Measurements from ENCODE around the gene ZBTB7C. TPM values are rescaled to one million over a fixed set of nuclear protein-coding genes. Genes with fewer than 3 reads are reported as not detected.

The ZBTB7C gene
- total and polyA plus RNA-seq, 10 of the 15 experiments (the other 5 are each of a cell fraction or from before 2014, with no cell fraction given): under 0.01 to 0.08 (median 0.01) TPM; not detected in 7

DNA sequence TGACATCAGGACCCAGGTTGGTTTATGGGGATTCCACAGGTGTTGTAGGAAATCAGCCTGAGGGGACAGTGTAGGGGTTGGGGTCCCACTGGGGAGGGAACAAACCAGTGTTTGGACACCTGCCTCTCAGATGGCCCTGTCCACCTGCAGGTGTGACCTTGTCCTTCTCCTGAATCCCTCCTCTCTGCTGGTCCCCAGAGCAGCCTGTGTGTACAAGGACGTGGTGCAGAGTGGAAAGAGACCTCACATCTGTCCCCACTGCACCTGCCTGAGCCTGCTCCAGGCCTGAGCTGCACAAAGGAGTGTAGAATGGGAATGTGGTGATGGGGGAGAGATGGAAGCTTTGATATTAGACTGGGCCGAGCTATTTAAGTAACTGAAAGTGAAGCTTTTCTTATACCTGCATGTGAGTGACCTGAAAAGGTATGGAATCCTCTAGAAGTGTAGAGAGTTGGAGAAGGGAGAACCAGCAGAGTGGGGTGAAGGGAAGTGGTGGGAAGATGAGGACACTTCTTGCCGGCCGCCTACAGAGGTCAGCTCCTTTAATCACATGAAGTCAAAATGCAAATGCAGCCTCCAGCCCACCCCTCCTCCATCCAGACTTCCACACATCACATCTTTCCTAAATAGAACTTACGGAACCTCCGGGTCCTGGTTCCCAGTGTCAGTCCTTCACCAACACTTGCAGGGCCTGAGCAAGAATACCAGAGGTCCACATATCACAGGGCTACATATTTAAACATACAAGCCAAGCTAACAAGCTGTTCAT, 389.4 kb downstream of the ZBTB7C start:
- POLR2A ChIA-PET: no interaction called here

DNA sequence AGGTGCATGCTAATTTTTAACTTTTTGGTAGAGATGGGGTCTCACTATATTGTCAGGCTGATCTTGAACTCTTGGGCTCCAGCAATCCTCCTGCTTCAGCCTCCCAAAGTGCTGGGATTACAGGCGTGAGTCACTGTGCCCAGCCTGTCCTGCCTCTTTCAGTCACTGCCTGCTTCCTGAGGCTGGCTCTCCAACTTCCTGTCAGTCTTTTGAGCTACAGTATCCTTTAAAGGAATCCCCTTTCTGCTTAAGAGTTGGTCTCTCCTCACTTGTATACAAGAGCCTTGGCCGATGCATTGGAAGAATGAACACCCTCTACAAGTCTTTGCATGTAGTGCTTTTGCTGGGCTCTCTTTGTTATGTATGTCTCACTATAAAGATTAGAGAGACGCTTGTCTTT, 390.3 kb downstream of the ZBTB7C start:
- 17% methylated on average over 3 of the region's 3 CpGs for WGBS (ENCODE audit: insufficient coverage, insufficient replicate concordance, low lambda C conversion rate, missing lambda C conversion rate)
- POLR2A ChIA-PET: no interaction called here
- SMC1A ChIA-PET (ENCODE audit: uncharacterized antibody, unreplicated experiment): no interaction called here
- ATAC-seq: no peak
- H3K9me3 ChIP-seq (replicated peaks; ENCODE audit: control insufficient read depth, insufficient read depth, low read length): no peaks in the 10 kb centered on the region
- no peaks in the 10 kb centered on the region for H4K20me1 ChIP-seq (ENCODE audit: control insufficient read depth, insufficient read depth)
- no peak for FAIRE-seq
- H3K36me3 ChIP-seq (ENCODE audit: control insufficient read depth in 2 of 2, insufficient read depth in 2 of 2, low read length in 1 of 2): no peaks in the 10 kb centered on the region
- H3K27me3 ChIP-seq (replicated peaks in 1 of 2; ENCODE audit: control insufficient read depth in 2 of 2, insufficient read depth in 2 of 2, low read length in 1 of 2): peaks cover 0 to 2% of the 10 kb centered on the region in 2 experiments; a peak in 1 of 4 replicates
- intact Hi-C loops (cut with micrococcal nuclease; ENCODE audit: unreplicated experiment) (no loop called here), in situ Hi-C loops (cut with MboI) (no loop called here)
- no TSS peak for BruUV-seq (replicated peaks)
- CTCF ChIA-PET: no interaction called here
- no peaks in the 10 kb centered on the region; the same call in 1 of the 2 replicates for H3K4me1 ChIP-seq (ENCODE audit: control insufficient read depth, insufficient read depth, low read length)
- no peaks in the 10 kb centered on the region for H3K79me2 ChIP-seq (ENCODE audit: control insufficient read depth, insufficient read depth, low read length)
- H3K4me3 ChIP-seq: no peak overlapping the region
- H3K27ac ChIP-seq (ENCODE audit: control insufficient read depth, insufficient read depth): no peak overlapping the region
- H3K9ac ChIP-seq (ENCODE audit: control insufficient read depth, insufficient read depth, low read length): no peak overlapping the region
- RAD21 ChIA-PET (ENCODE audit: unreplicated experiment): no interaction called here
- H2AFZ ChIP-seq (ENCODE audit: control insufficient read depth, low read depth, low read length): no peak overlapping the region
- no peak overlapping the region for H3K4me2 ChIP-seq (ENCODE audit: control insufficient read depth, insufficient read depth)
- DNase-seq (ENCODE audit: low read depth, low spot score): no peak
- TF ChIP-seq, protein P1, sequence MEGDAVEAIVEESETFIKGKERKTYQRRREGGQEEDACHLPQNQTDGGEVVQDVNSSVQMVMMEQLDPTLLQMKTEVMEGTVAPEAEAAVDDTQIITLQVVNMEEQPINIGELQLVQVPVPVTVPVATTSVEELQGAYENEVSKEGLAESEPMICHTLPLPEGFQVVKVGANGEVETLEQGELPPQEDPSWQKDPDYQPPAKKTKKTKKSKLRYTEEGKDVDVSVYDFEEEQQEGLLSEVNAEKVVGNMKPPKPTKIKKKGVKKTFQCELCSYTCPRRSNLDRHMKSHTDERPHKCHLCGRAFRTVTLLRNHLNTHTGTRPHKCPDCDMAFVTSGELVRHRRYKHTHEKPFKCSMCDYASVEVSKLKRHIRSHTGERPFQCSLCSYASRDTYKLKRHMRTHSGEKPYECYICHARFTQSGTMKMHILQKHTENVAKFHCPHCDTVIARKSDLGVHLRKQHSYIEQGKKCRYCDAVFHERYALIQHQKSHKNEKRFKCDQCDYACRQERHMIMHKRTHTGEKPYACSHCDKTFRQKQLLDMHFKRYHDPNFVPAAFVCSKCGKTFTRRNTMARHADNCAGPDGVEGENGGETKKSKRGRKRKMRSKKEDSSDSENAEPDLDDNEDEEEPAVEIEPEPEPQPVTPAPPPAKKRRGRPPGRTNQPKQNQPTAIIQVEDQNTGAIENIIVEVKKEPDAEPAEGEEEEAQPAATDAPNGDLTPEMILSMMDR (IDR thresholded peaks at IDR 0.05 in 2 of 3, conservative IDR thresholded peaks at IDR 0.05 in 1 of 3; ENCODE audit: control insufficient read depth in 2 of 3, extremely low read depth in 1 of 3, insufficient read depth in 1 of 3, low read depth in 3 of 3, low read length in 3 of 3): no peak
- TF ChIP-seq STAT1 (conservative IDR thresholded peaks at IDR 0.05) (no peak), NFYB (IDR thresholded peaks at IDR 0.05; ENCODE audit: insufficient read depth, low read depth, low read length) (no peak), PAX8 (IDR thresholded peaks at IDR 0.05) (no peak), EGR1 (IDR thresholded peaks at IDR 0.05; ENCODE audit: borderline replicate concordance in 1 of 2, low read depth in 2 of 2, low read length in 2 of 2) (no peak), HCFC1 (IDR thresholded peaks at IDR 0.05; ENCODE audit: low read length) (no peak), TAF1 (IDR thresholded peaks at IDR 0.05; ENCODE audit: borderline replicate concordance, low read depth, low read length) (no peak), ZZZ3 (IDR thresholded peaks at IDR 0.05; ENCODE audit: control insufficient read depth, insufficient read length, low read depth) (no peak), RUNX3 (IDR thresholded peaks at IDR 0.05; ENCODE audit: low read length) (no peak)
- TF ChIP-seq, protein P2, sequence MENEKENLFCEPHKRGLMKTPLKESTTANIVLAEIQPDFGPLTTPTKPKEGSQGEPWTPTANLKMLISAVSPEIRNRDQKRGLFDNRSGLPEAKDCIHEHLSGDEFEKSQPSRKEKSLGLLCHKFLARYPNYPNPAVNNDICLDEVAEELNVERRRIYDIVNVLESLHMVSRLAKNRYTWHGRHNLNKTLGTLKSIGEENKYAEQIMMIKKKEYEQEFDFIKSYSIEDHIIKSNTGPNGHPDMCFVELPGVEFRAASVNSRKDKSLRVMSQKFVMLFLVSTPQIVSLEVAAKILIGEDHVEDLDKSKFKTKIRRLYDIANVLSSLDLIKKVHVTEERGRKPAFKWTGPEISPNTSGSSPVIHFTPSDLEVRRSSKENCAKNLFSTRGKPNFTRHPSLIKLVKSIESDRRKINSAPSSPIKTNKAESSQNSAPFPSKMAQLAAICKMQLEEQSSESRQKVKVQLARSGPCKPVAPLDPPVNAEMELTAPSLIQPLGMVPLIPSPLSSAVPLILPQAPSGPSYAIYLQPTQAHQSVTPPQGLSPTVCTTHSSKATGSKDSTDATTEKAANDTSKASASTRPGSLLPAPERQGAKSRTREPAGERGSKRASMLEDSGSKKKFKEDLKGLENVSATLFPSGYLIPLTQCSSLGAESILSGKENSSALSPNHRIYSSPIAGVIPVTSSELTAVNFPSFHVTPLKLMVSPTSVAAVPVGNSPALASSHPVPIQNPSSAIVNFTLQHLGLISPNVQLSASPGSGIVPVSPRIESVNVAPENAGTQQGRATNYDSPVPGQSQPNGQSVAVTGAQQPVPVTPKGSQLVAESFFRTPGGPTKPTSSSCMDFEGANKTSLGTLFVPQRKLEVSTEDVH (IDR thresholded peaks at IDR 0.05; ENCODE audit: low read depth, partially characterized antibody): no peak

More for the DNA sequence above, 389.4 kb downstream of the ZBTB7C start:
- ATAC-seq (no peak), DNase-seq (ENCODE audit: low read depth, low spot score) (no peak), FAIRE-seq (no peak)
- Histone ChIP-seq H3K27ac (ENCODE audit: control insufficient read depth, insufficient read depth) (no peak overlapping the region), H4K20me1 (ENCODE audit: control insufficient read depth, insufficient read depth) (no peaks in the 10 kb centered on the region), H3K4me1 (ENCODE audit: control insufficient read depth, insufficient read depth, low read length) (no peaks in the 10 kb centered on the region; the same call in 1 of the 2 replicates), H2AFZ (ENCODE audit: control insufficient read depth, low read depth, low read length) (no peak overlapping the region), H3K79me2 (ENCODE audit: control insufficient read depth, insufficient read depth, low read length) (no peaks in the 10 kb centered on the region), H3K36me3 (ENCODE audit: control insufficient read depth in 2 of 2, insufficient read depth in 2 of 2, low read length in 1 of 2) (no peaks in the 10 kb centered on the region), H3K9me3 (replicated peaks; ENCODE audit: control insufficient read depth, insufficient read depth, low read length) (no peaks in the 10 kb centered on the region), H3K9ac (ENCODE audit: control insufficient read depth, insufficient read depth, low read length) (no peak overlapping the region), H3K4me3 (no peak overlapping the region), H3K27me3 (replicated peaks in 1 of 2; ENCODE audit: control insufficient read depth in 2 of 2, insufficient read depth in 2 of 2, low read length in 1 of 2) (peaks cover 0 to 2% of the 10 kb centered on the region in 2 experiments; a peak in 1 of 4 replicates), H3K4me2 (ENCODE audit: control insufficient read depth, insufficient read depth) (no peak overlapping the region)
- WGBS (ENCODE audit: insufficient coverage, insufficient replicate concordance, low lambda C conversion rate, missing lambda C conversion rate): 33% methylated on average over 6 of the region's 6 CpGs
- SMC1A ChIA-PET (ENCODE audit: uncharacterized antibody, unreplicated experiment): interaction anchor here (0.8 kb wide), 1 partner anchor 249 kb away, joined by 3 read pairs; no protein-coding TSS in a partner anchor
- CTCF ChIA-PET: interaction anchor here (1.0 to 1.3 kb wide), 3 partner anchors 26 to 247 kb away, joined by 4 read pairs; no protein-coding TSS in a partner anchor
- RAD21 ChIA-PET (ENCODE audit: unreplicated experiment): no interaction called here
- BruUV-seq (replicated peaks): no TSS peak
- in situ Hi-C loops (cut with MboI): loop anchor here (5.0 kb wide), 1 partner anchor 242 kb away; no protein-coding TSS in a partner anchor
- TF ChIP-seq ATF7 (IDR thresholded peaks at IDR 0.05; ENCODE audit: low read depth) (no peak), IKZF1 (conservative IDR thresholded peaks at IDR 0.05) (no peak), ZSCAN29 (IDR thresholded peaks at IDR 0.05) (no peak)
- intact Hi-C loops (cut with micrococcal nuclease; ENCODE audit: unreplicated experiment): loop anchor here (5.0 kb wide), 2 partner anchors 87 to 142 kb away; partner anchors contain the start of gene SMAD2

Measured in GM12878 (cell line).